Measurements from ENCODE around the gene ADCYAP1R1. TPM values are rescaled to one million over a fixed set of nuclear protein-coding genes. Genes with fewer than 3 reads are reported as not detected.

ADCYAP1R1 gene
- total RNA-seq, 4 donors from 2014 or later = 1.9 to 7.4 (median 3.4) TPM

DNA sequence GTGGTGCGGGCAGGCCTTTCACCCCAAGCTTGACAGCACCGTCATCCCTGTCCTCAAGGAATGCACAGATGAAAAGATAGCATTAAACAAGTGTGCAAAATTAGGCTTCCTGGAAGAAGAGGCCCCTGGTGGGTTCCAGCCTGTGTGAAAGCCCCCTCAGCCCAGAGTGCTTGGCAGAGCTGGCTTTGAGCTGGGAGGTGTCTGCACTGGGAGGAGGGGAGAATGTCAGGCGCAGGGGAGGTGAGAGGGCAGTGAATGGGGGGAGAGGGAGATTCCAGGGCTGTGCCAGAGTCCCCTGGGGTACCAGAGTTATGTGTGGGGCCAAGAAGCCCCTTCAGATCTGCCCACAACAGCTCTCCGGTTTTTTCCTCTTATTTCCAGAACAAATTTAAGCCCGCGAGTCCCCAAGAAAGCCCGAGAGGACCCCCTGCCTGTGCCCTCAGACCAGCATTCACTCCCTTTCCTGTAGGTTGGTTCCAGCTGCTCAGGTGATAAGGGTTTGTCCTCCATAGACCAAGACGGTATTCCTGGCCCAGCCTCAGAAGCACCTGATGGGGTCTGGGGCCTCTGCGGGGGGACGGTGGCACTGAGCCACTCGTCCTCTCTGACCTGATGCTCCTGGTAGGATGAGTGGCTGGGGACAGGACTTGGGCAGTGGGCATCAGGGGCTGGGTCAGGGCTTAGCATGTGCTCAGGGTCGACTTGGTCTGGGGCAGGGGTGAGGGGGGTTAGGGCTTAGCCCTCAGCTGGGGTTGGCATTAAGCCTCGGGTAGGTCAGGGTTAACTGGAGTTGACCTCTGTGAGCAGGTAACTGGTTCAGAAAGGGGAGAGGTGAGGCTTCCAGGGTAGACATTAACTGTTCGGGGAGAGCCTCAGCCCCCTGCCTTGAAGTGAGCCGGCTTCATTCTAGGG lies 43.4 kb downstream of the ADCYAP1R1 start:
- Histone ChIP-seq H3K36me3 (no peaks in the 10 kb centered on the region), H3K27ac (no peak overlapping the region), H3K4me3 (no peak overlapping the region), H3K9me3 (no peaks in the 10 kb centered on the region), H3K4me1 (no peaks in the 10 kb centered on the region), H3K27me3 (no peaks in the 10 kb centered on the region)
- WGBS, 2 donors (ENCODE audit: low coverage in 1 of 2) = 77 to 80% methylated on average over 7 to 12 of the region's 15 CpGs
- no peak for DNase-seq
- intact Hi-C loops (cut with DNase I; ENCODE audit: low total_unique reads) = no loop called here
- in situ Hi-C loops (cut with MboI; ENCODE audit: low pct_ligation_motif_present in 1 of 4, low pct_unique_long_range_greater_than_20kb in 1 of 4, low sequenced_read_pairs in 3 of 4) = no loop called here
- TF ChIP-seq, protein P1, sequence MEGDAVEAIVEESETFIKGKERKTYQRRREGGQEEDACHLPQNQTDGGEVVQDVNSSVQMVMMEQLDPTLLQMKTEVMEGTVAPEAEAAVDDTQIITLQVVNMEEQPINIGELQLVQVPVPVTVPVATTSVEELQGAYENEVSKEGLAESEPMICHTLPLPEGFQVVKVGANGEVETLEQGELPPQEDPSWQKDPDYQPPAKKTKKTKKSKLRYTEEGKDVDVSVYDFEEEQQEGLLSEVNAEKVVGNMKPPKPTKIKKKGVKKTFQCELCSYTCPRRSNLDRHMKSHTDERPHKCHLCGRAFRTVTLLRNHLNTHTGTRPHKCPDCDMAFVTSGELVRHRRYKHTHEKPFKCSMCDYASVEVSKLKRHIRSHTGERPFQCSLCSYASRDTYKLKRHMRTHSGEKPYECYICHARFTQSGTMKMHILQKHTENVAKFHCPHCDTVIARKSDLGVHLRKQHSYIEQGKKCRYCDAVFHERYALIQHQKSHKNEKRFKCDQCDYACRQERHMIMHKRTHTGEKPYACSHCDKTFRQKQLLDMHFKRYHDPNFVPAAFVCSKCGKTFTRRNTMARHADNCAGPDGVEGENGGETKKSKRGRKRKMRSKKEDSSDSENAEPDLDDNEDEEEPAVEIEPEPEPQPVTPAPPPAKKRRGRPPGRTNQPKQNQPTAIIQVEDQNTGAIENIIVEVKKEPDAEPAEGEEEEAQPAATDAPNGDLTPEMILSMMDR (IDR thresholded peaks at IDR 0.05) = no peak
- TF ChIP-seq EP300 (IDR thresholded peaks at IDR 0.05; ENCODE audit: low read depth) = no peak
- TF ChIP-seq POLR2A (IDR thresholded peaks at IDR 0.05) = no peak
- no peak for TF ChIP-seq POLR2AphosphoS5 (IDR thresholded peaks at IDR 0.05)

DNA sequence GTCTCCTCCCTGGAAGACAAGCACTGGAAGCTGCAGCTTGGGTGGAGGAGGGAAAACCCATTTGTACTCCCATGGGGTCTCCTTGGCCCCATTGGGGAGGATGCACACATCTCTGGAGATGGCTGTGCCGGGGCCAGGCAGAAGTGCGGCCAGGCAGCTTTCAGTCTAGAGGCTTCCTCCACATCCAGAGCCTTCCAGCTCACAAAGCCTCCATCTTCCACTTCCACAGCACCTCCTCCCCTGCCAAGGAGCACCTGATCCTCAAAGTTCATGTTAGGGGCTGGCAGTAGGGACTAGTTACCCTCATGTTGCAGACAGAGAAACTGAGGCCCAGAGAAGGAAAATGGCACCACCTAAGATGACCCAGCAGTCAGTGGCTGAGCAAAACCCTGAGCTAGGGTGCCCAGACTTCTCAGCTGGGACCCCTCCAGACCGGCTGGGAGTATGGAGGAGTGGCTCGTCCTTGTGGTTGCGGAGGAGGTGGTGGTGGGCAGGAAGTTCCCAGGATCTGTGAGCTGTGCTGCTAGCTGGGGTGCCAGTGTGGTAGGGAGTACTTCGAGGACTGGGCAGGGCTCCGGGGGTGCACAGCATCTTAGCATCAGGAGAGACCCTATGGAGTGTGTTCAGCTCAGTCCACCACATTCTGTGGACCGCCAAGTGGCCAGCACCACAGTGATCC lies 44.2 kb downstream of the ADCYAP1R1 start:
- no peaks in the 10 kb centered on the region for H3K9me3 ChIP-seq
- in situ Hi-C loops (cut with MboI; ENCODE audit: low pct_ligation_motif_present in 1 of 4, low pct_unique_long_range_greater_than_20kb in 1 of 4, low sequenced_read_pairs in 3 of 4) (no loop called here), intact Hi-C loops (cut with DNase I; ENCODE audit: low total_unique reads) (no loop called here)
- no peaks in the 10 kb centered on the region for H3K36me3 ChIP-seq
- DNase-seq = no peak
- no peak overlapping the region for H3K27ac ChIP-seq
- H3K4me1 ChIP-seq = no peaks in the 10 kb centered on the region
- WGBS, 2 donors (ENCODE audit: low coverage in 1 of 2) = 58% methylated on average over 8 of the region's 8 CpGs; no CpG with 5 or more reads in 1 of the 2 donors
- H3K27me3 ChIP-seq = no peaks in the 10 kb centered on the region
- TF ChIP-seq POLR2A (IDR thresholded peaks at IDR 0.05) = no peak
- TF ChIP-seq, protein P1 (IDR thresholded peaks at IDR 0.05) = no peak
- TF ChIP-seq POLR2AphosphoS5 (IDR thresholded peaks at IDR 0.05) = no peak
- no peak overlapping the region for H3K4me3 ChIP-seq

DNA sequence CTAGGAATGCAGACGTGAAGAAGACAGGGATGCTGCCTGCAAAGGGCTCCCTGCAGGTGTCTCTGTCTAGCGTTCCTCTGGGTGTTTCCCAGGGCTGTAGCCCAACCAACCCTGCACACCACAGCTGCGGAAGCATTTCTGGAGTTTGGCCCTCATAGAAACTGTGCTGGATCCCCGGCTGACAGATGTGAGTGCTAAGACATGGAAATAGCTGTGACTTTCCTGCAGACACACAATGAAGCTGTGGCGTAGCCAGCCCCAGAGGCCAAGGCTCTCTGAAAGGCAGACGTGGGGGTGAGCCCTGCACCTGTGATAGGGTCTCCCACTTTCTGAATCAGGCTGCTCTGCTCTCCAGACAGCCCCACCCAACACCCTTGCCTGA lies 44.8 kb downstream of the ADCYAP1R1 start:
- Histone ChIP-seq H3K9me3 (no peaks in the 10 kb centered on the region), H3K27me3 (no peaks in the 10 kb centered on the region), H3K4me1 (no peaks in the 10 kb centered on the region), H3K27ac (no peak overlapping the region), H3K4me3 (no peak overlapping the region), H3K36me3 (no peaks in the 10 kb centered on the region)
- 33 to 61% methylated on average over 1 to 6 of the region's 6 CpGs for WGBS, 2 donors (ENCODE audit: low coverage in 1 of 2)
- DNase-seq = no peak
- in situ Hi-C loops (cut with MboI; ENCODE audit: low pct_ligation_motif_present in 1 of 4, low pct_unique_long_range_greater_than_20kb in 1 of 4, low sequenced_read_pairs in 3 of 4) (no loop called here), intact Hi-C loops (cut with DNase I; ENCODE audit: low total_unique reads) (no loop called here)
- no peak for TF ChIP-seq POLR2A (IDR thresholded peaks at IDR 0.05)

DNA sequence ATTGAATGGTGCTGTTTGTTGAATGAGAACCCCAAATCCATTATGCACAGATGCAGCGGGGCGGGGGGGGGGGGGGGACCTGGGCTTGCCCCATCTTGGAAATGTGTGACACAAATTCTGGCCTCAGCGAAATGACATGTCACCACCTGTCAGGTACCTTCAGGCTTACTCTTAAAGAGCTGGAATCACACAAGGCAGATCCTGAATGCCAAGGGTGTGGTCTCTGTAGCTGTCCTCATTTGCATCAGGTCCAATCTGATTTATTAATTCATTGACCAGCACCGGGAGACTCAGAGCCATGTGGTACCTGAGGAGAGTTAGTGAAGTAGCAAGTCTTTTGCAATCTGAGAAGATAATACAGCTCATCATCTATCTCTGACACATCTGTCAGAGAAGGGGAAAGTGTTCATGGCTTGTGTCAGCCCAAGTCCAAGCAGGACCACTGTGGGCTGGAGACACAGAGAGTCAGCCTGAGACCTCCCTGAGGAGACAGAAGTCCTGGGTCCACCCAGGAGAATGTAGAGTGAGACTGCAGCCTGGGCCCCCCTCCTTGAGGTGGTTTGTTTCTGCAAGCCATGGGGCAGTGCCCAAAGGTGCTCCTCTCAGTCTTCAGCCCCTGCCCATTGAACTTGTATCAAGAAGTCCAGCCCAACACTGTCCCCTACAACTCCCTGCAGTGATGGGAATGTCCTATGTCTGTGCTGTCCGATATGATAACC lies 46.7 kb downstream of the ADCYAP1R1 start:
- no peak for DNase-seq
- Histone ChIP-seq H3K27me3 (no peaks in the 10 kb centered on the region), H3K4me1 (no peaks in the 10 kb centered on the region), H3K36me3 (no peaks in the 10 kb centered on the region), H3K9me3 (no peaks in the 10 kb centered on the region), H3K27ac (no peak overlapping the region), H3K4me3 (no peak overlapping the region)
- WGBS, 2 donors (ENCODE audit: low coverage in 1 of 2) = 75% methylated on average over 5 of the region's 5 CpGs; no CpG with 5 or more reads in 1 of the 2 donors
- intact Hi-C loops (cut with DNase I; ENCODE audit: low total_unique reads) = no loop called here
- TF ChIP-seq POLR2AphosphoS5 (IDR thresholded peaks at IDR 0.05) (no peak), EP300 (IDR thresholded peaks at IDR 0.05; ENCODE audit: low read depth) (no peak), POLR2A (IDR thresholded peaks at IDR 0.05) (no peak)
- TF ChIP-seq, protein P1 (IDR thresholded peaks at IDR 0.05) = no peak
- in situ Hi-C loops (cut with MboI; ENCODE audit: low pct_ligation_motif_present in 1 of 4, low pct_unique_long_range_greater_than_20kb in 1 of 4, low sequenced_read_pairs in 3 of 4) = no loop called here
